GM10266 (cell line): ENCODE results near the gene PBX3.

ENCODE experiments used
- DNase-seq: peaks from one replicate; pipeline ENCODE4 v3.0.0; 2012; ENCODE audit errors: extremely low spot score
- TF ChIP-seq, protein P1 (sequence below): IDR thresholded peaks from 2 replicates; pipeline ENCODE4 v1.5.1; 2012; ENCODE audit warnings: mild to moderate bottlenecking, low read depth; ENCODE audit not compliant: control insufficient read depth, insufficient read depth; ENCODE audit errors: missing control alignments

The PBX3 gene

DNA sequence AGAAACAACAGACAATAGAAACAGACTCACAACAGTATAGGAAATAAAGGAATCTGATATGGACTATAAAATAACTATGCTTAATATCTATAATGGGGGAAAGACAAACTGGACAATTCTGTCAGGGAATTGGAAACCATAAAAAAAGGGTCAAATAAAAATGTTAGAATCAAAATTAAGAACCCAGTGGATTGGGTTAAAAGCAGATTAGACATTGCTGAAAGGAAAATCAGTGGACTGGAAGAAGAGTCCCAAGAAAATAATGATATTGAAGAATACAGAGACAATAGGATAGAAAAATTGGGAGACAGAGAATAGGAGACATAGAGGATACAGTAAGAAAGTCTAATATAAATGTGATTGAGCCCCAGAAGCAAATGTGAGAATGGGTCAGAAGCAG, 199.2 kb downstream of the PBX3 start:
- DNase-seq, result no peak
- TF ChIP-seq, protein P1, sequence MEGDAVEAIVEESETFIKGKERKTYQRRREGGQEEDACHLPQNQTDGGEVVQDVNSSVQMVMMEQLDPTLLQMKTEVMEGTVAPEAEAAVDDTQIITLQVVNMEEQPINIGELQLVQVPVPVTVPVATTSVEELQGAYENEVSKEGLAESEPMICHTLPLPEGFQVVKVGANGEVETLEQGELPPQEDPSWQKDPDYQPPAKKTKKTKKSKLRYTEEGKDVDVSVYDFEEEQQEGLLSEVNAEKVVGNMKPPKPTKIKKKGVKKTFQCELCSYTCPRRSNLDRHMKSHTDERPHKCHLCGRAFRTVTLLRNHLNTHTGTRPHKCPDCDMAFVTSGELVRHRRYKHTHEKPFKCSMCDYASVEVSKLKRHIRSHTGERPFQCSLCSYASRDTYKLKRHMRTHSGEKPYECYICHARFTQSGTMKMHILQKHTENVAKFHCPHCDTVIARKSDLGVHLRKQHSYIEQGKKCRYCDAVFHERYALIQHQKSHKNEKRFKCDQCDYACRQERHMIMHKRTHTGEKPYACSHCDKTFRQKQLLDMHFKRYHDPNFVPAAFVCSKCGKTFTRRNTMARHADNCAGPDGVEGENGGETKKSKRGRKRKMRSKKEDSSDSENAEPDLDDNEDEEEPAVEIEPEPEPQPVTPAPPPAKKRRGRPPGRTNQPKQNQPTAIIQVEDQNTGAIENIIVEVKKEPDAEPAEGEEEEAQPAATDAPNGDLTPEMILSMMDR, result no peak

DNA sequence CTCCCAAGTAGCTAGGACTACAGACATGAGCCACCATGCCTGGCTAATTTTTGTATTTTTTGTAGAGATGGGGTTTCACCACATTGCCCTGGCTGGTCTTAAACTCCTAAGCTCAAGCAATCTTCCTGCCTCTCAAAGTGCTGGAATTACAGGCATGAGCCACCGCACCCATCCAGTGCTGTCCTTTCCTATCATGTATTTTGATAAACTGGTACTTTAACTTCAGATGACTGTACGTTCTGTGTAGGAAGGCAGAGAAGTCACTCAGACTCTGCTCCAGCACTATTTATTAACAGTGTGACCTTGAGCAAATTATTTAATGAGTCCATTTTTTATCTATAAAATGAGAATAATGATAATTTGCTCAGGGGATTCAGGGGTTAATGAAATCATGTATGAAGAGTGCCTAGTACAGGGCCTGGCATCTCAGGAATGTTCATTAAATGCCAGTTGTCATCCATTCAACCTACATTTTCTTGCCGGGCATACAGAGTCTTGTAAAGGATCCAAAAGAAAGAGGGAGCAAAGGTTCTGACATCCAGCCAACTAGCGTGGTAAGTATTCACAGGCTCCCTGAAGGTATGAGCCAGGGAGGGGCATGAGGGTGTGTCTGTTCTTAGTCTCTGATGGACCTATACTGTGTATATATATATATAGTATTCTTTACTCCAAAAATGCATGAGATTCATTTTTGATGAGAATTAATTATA, 201.9 kb downstream of the PBX3 start:
- TF ChIP-seq, protein P1, result no peak
- DNase-seq, result no peak

DNA sequence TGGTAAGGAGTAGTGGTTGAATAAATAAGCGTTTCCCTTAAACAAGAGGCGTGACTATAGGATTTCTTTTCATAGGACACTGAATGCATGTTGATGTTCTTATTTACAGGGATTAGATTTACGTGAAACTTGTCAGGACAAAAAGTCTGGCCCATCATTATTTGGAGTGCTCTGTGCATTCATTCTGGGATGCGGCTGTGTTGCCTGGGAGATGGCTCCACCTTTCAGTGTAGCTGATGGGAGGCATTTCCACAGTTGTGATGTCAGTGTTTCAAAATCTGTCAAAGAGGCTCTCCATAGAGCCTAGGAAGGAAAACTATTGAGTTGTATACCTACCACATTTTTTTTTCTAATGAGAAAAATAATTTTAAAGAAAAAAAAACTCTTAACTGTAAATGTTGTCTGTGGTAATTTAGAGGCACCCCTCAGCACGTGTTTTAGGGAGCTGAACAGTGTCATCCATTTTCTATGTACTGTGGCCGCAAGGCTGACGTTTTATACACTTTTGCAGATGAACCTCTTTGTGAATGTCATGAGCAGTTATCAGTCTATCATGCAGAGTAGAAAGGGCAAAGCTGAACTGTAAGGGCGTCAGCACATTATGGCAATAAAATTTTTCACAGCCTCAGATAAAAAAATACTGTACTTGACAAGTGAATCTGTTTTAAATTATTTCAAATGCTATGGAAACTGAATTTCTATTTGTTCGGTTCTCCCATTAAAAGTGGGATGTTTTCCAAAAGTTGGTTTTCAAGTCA, 202.7 kb downstream of the PBX3 start:
- TF ChIP-seq, protein P1, result no peak

DNA sequence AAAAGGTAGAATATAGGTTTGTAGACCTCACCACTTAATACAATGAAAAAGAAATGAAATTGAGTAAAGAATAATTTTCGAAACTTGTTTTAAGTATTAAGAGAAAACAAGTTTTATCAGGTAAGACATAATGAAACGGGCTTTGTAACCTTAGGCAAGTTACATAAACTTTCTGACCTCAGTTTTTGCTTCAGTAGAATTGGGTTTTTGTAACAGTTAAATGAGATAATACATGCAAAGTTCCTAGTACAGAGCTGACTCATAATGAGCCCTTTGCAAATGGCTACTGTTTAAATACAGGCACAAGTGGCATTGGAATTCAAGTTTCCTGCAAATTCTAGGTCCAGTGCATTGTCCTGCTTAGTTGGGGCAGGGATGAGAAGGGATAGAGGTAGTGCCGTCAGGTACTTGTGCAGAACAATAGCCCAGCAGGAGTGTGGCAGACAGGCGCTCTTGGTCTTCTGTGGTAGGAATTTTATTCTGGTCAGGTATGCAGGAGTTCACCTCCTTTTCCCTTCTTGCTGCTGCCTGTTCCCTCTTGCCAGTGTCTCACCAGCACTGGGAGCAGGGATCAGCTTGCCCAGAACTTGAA, 203.8 kb downstream of the PBX3 start:
- TF ChIP-seq, protein P1, result no peak
- DNase-seq, result no peak

More for the DNA sequence above, 202.7 kb downstream of the PBX3 start:
- no peak for DNase-seq

DNA sequence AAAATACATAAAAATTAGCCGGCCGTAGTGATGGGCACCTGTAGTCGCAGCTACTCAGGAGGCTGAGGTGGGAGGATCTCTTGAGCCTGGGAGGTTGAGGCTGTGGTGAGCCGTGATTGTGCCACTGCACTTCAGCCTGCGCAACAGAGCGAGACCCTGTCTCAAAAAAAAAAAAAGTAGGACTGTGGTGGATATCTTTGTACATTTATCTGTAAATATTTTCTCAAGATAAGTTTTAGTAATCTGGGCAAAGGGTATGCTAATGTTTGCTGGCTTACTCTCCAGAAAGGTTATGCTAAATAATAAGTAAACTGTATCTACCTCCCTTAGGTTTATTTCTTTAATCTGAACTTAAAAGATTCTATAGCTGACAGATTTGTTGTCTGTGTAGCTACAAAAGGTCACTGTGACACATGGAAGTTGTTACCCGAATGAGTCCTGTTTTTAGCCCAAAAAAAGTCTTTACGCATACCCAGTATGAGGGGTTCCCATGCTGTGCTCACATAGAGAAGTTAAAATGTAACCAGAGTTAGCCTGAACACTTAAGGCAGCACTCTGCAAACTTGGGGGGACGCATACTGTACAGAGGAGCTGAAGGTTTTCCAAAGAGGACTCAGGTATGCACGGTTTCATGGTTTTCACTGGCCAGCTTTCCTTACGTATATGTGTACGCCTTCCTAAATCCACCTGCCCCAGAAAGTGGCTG, 206.3 kb downstream of the PBX3 start:
- TF ChIP-seq, protein P1, result no peak
- DNase-seq, result no peak

DNA sequence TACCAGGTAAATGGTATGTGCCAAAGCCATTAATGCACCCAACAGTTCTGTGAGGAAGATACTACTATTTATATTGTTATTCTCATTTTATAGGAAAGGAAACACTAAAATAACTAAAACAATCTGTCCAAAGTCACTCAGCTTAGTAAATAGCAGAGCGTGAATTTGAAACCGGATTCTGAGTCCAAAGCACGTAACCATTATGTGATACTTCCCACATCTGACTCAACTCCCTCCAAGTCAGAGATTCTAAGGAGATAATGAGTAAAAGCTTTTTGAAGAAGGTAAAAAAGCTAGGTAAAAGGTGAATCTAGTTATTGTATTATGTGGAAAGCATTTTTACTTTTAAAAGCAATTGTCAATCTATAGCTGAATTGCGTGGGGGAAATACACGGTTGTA, 208.9 kb downstream of the PBX3 start:
- TF ChIP-seq, protein P1, result no peak
- DNase-seq, result no peak
